GM12878 (cell line): ENCODE data around the gene RIC1.

Experiments used
- CREB1 ChIP-seq: IDR thresholded peaks from 2 replicates; pipeline ENCODE4 v1.6.1; 2012; ENCODE audit warnings: low read depth, mild to moderate bottlenecking, inconsistent platforms
- CREM ChIP-seq: IDR thresholded peaks from 2 replicates; pipeline ENCODE4 v1.6.1; 2014; ENCODE audit warnings: antibody characterized with exemption, low read depth
- POLR2A ChIP-seq: IDR thresholded peaks from 2 replicates; pipeline ENCODE4 v1.6.1; 2011; ENCODE audit warnings: low read depth, mild to moderate bottlenecking, low read length
- POLR2AphosphoS5 ChIP-seq: IDR thresholded peaks from 2 replicates; pipeline ENCODE4 v1.6.1; 2011; ENCODE audit warnings: mild to moderate bottlenecking, low read length, inconsistent platforms

DNA sequence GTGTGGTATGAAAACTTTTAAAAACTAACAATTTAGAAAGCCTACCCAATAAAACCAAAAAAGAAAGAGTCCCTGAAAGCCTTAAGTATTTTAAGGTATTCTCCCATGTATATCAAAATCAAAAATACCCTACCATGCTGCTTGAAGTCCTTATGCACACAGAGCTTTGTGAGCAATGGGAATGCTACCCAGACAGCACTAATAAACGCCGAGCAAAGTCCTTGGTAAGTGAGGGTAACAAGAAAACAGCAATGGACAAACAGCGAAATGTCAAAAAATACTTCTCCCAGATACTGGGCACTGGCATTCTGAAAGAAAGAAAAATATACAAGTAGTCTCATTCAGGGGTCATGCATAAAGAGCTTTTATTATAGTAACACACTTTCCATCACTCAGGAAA, 176.6 kb downstream of the RIC1 start:
- TF ChIP-seq POLR2AphosphoS5 (no peak), CREM (no peak), POLR2A (no peak), CREB1 (no peak)
